ENCODE results near the gene SERPINE3. TPM values are rescaled to one million over a fixed set of nuclear protein-coding genes. Genes with fewer than 3 reads are reported as not detected.

Gene SERPINE3
- total and polyA plus RNA-seq, 2 of the 4 experiments (the other 2 are of a cell fraction): not detected

GRCh38 chr13:51330791-51331190, 8.7 kb upstream of the SERPINE3 start:
- no peak overlapping the region for H3K4ac ChIP-seq (ENCODE audit: low read depth, low read length)
- dilution Hi-C loops (cut with HindIII; ENCODE audit: low sequenced_read_pairs, unreplicated experiment): no loop called here

More at GRCh38 chr13:51330791-51331190, 8.7 kb upstream of the SERPINE3 start:
- Histone ChIP-seq H3K23ac (ENCODE audit: low read depth, low read length) (no peak overlapping the region), H3K9me3 (ENCODE audit: control insufficient read depth, insufficient read depth, low read length) (no peaks in the 10 kb centered on the region), H3K4me1 (ENCODE audit: control insufficient read depth, insufficient read depth, low read length) (no peaks in the 10 kb centered on the region), H3K18ac (ENCODE audit: low read depth, low read length) (no peak overlapping the region), H2AK5ac (ENCODE audit: low read depth, low read length) (no peak overlapping the region), H3K4me3 (ENCODE audit: insufficient read depth, low read depth, low read length) (no peak overlapping the region), H3K56ac (ENCODE audit: extremely low read depth, insufficient read depth, low read length) (no peak overlapping the region), H4K20me1 (ENCODE audit: insufficient read depth, low read length) (no peaks in the 10 kb centered on the region), H2AK9ac (replicated peaks; ENCODE audit: low read depth, low read length, poor library complexity) (no peak overlapping the region), H3K14ac (replicated peaks; ENCODE audit: low read depth, low read length) (no peak overlapping the region), H2BK5ac (ENCODE audit: low read depth, low read length, poor library complexity, severe bottlenecking) (no peak overlapping the region), H2BK120ac (ENCODE audit: low read depth, low read length) (no peak overlapping the region), H3K27me3 (ENCODE audit: control insufficient read depth, insufficient read depth, low read length) (peaks cover 1% of the 10 kb centered on the region; the same call in 1 of the 2 replicates), H2BK20ac (ENCODE audit: low read depth, low read length) (no peak overlapping the region), H2AFZ (replicated peaks; ENCODE audit: low read length, poor library complexity) (no peak overlapping the region), H3K9ac (ENCODE audit: low read depth, low read length) (no peak overlapping the region), H3K36me3 (ENCODE audit: control insufficient read depth, insufficient read depth, low read length) (no peaks in the 10 kb centered on the region), H3K27ac (ENCODE audit: insufficient read depth, low read length) (no peak overlapping the region), H2BK15ac (ENCODE audit: low read depth, low read length) (no peak overlapping the region), H4K8ac (ENCODE audit: low read depth in 2 of 2, low read length in 2 of 2) (no peak overlapping the region), H4K5ac (ENCODE audit: low read depth, low read length) (no peak overlapping the region), H4K91ac (ENCODE audit: insufficient read depth, low read depth, low read length) (no peak overlapping the region), H3K79me1 (ENCODE audit: low read depth in 1 of 2, low read length in 2 of 2) (no peaks in the 10 kb centered on the region), H3K9me1 (ENCODE audit: insufficient read depth, low read length) (no peaks in the 10 kb centered on the region), H3K4me2 (ENCODE audit: low read depth, low read length) (no peak overlapping the region)
- ChIA-PET CTCF (no interaction called here), POLR2A (ENCODE audit: unreplicated experiment) (no interaction called here)
- 71% methylated on average over 1 of the region's 3 CpGs; no CpG with 5 or more reads in 1 of the 2 experiments for WGBS, 2 experiments (ENCODE audit: extremely low coverage in 2 of 2, insufficient read length in 1 of 2)
- intact Hi-C loops (cut with micrococcal nuclease) (no loop called here), in situ Hi-C loops (cut with MboI; ENCODE audit: low sequenced_read_pairs) (no loop called here)
- no TSS peak for BruUV-seq (replicated peaks)
- ATAC-seq (ENCODE audit: low read depth) (no peak), DNase-seq (no peak)
- no peak for TF ChIP-seq MAZ (IDR thresholded peaks at IDR 0.05; ENCODE audit: borderline replicate concordance, low read depth, low read length)
